ENCODE data around the gene ATP12A.
"Not testable (repeated sequence)": the region's sequence is repeated elsewhere in the genome, so short reads cannot be mapped to it uniquely, and the experiment has no call there.

The ATP12A gene

DNA sequence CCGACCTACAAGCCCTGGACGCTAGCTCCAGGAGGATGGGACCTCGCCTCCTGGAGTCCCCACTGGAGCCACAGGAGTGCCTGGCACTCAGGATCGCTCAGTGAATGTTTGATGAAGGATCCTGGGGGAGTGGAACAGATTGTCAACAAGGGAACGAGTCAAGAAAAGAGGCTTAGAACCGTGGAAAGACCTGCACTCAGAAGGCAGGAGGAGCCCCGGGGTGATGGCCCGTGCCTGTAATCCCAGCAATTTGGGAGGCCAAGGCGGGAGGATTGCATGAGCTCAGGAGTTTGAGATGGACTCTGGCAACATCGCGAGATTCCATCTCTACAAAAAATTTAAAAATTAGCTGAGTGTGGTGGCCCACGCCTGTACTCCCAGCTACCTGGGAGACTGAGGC is 38.9 kb downstream of the ATP12A start:
- TF ChIP-seq, protein P1, sequence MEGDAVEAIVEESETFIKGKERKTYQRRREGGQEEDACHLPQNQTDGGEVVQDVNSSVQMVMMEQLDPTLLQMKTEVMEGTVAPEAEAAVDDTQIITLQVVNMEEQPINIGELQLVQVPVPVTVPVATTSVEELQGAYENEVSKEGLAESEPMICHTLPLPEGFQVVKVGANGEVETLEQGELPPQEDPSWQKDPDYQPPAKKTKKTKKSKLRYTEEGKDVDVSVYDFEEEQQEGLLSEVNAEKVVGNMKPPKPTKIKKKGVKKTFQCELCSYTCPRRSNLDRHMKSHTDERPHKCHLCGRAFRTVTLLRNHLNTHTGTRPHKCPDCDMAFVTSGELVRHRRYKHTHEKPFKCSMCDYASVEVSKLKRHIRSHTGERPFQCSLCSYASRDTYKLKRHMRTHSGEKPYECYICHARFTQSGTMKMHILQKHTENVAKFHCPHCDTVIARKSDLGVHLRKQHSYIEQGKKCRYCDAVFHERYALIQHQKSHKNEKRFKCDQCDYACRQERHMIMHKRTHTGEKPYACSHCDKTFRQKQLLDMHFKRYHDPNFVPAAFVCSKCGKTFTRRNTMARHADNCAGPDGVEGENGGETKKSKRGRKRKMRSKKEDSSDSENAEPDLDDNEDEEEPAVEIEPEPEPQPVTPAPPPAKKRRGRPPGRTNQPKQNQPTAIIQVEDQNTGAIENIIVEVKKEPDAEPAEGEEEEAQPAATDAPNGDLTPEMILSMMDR (IDR thresholded peaks at IDR 0.05; ENCODE audit: low read depth, low read length, missing control alignments), result no peak

DNA sequence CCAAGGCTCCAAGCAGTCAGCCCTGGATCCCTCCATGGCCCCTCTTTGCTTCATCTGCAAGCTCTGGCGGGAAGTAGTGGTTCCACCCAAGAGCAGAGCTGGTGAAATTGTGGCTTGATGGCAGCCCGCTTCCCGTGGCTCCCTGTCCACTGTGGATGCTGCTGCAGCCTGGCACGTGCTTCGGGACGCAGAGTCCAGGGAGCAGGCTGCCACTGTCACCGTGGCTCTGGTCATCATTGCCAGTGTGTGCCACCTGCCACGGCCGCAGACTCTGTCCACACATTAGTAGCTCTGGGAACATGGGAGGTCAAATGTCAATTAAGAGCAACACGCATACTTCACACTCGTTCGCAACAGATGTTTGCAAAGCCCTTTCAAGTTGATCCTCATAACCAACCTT is 43.0 kb downstream of the ATP12A start:
- no peak for DNase-seq (ENCODE audit: extremely low read depth, low read depth)
- no peak overlapping the region for H3K4me3 ChIP-seq (replicated peaks; ENCODE audit: low read depth, low read length)
- TF ChIP-seq, protein P1 (IDR thresholded peaks at IDR 0.05; ENCODE audit: low read depth, low read length, missing control alignments), result no peak

More for the DNA sequence above, 38.9 kb downstream of the ATP12A start:
- no peak for DNase-seq (ENCODE audit: extremely low read depth, low read depth)
- H3K4me3 ChIP-seq (replicated peaks; ENCODE audit: low read depth, low read length), result no peak overlapping the region

DNA sequence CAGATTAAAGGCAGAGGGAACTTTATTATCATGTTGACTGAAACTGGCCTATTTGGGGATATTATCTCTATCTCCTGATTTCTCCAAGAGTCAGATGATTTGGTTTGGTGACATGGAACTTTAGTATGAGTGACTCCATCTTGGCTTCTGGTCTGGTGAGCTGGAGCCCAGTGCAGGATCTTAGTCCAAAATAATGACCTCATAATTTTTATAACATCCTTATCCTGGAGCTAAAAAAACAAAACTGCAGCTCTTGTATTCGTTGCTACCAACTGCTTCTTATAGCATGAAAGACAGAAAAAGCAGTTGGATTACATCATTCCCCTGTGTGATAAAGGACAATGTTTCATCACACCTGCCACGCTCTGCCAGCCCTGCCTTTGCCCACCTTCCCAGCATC is 44.5 kb downstream of the ATP12A start:
- DNase-seq (ENCODE audit: extremely low read depth, low read depth), result no peak
- no peak overlapping the region for H3K4me3 ChIP-seq (replicated peaks; ENCODE audit: low read depth, low read length)
- TF ChIP-seq, protein P1 (IDR thresholded peaks at IDR 0.05; ENCODE audit: low read depth, low read length, missing control alignments), result no peak

DNA sequence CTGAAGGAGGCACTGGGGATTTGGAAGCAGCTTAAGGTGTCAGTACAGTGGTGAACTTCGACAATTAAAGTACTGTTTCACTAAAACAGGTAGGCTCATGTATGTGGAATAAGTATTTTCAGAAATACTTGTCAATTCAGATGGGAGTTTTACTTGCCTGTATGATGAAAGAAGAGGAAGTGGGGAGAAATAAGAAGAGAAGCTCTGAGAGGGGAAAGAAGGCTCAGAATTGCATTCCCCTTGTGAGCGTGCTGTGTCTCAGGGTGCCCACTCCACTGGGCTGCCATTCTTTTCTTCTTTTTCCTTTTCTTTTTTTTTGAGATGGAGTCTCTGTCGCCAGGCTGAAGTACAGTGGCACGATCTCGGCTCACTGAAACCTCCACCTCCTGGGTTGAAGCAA is 45.2 kb downstream of the ATP12A start:
- no peak for DNase-seq (ENCODE audit: extremely low read depth, low read depth)
- TF ChIP-seq, protein P1 (IDR thresholded peaks at IDR 0.05; ENCODE audit: low read depth, low read length, missing control alignments), result no peak
- H3K4me3 ChIP-seq (replicated peaks; ENCODE audit: low read depth, low read length), result no peak overlapping the region

DNA sequence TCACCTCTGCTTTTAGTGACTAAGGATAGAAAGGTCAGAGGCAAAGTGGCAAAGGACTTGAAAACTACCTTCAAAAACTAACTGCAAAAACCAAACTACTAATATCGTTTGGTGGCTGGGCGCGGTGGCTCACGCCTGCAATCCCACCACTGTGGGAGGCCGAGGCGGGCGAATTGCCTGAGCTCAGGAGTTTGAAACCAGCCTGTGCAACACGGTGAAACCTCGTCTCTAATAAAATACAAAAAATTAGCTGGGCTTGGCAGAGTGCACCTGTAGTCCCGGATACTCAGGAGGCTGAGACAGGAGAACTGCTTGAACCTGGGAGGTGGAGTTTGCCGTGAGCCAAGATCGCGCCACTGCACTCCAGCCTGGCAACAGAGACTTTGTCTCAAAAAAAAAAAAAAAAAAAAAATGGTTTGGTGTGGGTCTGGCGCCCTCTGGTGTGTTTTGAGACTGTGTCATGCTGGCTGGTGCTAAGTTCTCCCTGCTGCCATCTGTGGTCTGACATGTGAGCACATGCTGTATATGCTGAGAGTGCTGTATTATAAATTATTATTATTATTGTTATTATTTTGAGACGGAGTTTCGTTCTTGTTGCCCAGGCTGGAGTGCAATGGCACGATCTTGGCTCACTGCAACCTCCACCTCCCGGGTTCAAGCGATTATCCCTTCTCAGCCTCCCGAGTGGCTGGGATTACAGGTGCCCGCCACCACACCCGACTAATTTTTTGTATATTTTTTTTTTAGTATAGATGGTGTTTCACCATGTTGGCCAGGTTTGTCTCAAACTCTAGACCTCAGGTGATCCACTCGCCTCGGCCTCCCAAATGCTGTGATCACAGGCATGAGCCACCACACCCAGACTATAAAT is 47.8 kb downstream of the ATP12A start:
- TF ChIP-seq, protein P1 (IDR thresholded peaks at IDR 0.05; ENCODE audit: low read depth, low read length, missing control alignments), result peak; percentile 77
- DNase-seq (ENCODE audit: extremely low read depth, low read depth), result peak; percentile 82
- no peak overlapping the region for H3K4me3 ChIP-seq (replicated peaks; ENCODE audit: low read depth, low read length)

DNA sequence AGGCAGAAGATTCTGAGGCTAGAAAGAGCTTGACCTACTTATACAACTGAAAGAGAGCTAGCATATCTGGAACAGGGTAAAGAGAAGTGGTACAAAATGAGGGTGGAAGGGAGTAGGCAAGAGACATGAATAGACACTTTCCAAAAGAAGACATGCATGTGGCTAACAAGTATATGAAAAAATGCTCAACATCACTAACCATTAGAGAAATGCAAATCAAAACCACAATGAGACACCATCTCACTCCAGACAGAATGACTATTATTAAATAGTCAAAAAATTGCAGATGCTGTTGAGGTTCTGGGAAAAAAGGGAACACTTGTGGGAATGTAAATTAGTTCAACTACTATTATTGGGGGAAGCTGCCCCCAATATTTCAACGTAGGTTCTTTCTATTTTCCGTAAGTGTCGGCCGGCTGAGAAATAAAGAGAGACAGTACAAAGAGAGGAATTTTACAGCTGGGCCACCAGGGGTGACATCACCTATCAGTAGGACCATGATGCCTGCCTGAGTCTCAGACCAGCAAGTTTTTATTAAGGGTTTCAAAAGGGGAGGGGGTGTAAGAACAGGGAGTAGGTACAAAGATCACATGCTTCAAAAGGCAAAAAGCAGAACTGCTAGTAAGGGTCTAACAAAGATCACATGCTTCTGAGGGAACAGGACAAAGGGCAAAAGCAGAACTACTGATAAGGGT is 50.8 kb downstream of the ATP12A start:
- H3K4me3 ChIP-seq (replicated peaks; ENCODE audit: low read depth, low read length); DNase-seq (ENCODE audit: extremely low read depth, low read depth): not testable (repeated sequence)

DNA sequence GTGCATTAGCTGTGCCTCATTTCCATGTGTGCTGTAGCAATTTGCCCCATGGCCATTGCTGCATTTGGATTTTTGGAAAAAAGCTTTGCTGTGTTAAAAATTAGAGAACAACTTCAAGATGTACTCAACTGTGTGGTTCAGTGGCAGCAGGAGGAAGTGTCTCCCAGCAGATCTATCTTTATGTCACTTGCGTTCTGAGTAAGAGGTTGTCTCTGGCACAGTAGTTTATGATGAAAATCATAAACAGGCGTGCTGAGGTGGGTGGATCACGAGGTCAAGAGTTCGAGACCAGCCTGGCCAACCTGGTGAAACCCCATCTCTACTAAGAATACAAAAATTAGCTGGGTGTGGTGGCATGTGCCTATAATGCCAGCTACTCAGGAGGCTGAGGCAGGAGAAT is 54.7 kb downstream of the ATP12A start:
- DNase-seq (ENCODE audit: extremely low read depth, low read depth), result no peak
- TF ChIP-seq, protein P1 (IDR thresholded peaks at IDR 0.05; ENCODE audit: low read depth, low read length, missing control alignments), result no peak
- no peak overlapping the region for H3K4me3 ChIP-seq (replicated peaks; ENCODE audit: low read depth, low read length)
